Measurements from ENCODE around the gene PRKCE. TPM values are rescaled to one million over a fixed set of nuclear protein-coding genes. Genes with fewer than 3 reads are reported as not detected.

The PRKCE gene
- total RNA-seq, 1 experiment from 2014 or later: 14.8 TPM

GRCh38 chr2:46066601-46067000 is 415.1 kb downstream of the PRKCE start:
- no peak overlapping the region for H2AFZ ChIP-seq (ENCODE audit: low read depth, low read length, poor library complexity, severe bottlenecking)
- intact Hi-C loops (cut with micrococcal nuclease): no loop called here
- no peaks in the 10 kb centered on the region for H3K27me3 ChIP-seq (ENCODE audit: insufficient read depth, low read length)
- H3K4me3 ChIP-seq (replicated peaks in 1 of 2; ENCODE audit: low read depth in 1 of 2, low read length in 2 of 2): no peak overlapping the region
- ChIA-PET CTCF (no interaction called here), POLR2A (no interaction called here), RAD21 (ENCODE audit: low non-redundant PET in 1 of 2, low total read pairs in 2 of 2, uncharacterized antibody in 2 of 2, unreplicated experiment in 2 of 2) (no interaction called here)
- H3K9ac ChIP-seq (ENCODE audit: low read length): no peak overlapping the region
- no peak overlapping the region for H3K27ac ChIP-seq (ENCODE audit: low read depth, low read length)
- no peaks in the 10 kb centered on the region for H3K9me3 ChIP-seq (ENCODE audit: control insufficient read depth in 1 of 2, insufficient read depth in 1 of 2, low read depth in 1 of 2, low read length in 2 of 2)
- no peak overlapping the region for H3K4me2 ChIP-seq (ENCODE audit: low read length)
- ATAC-seq: no peak
- DNase-seq (ENCODE audit: low read depth, low spot score): no peak
- no peaks in the 10 kb centered on the region for H3K4me1 ChIP-seq (ENCODE audit: control insufficient read depth in 1 of 2, insufficient read depth in 2 of 2, low read length in 2 of 2)
- H3K79me2 ChIP-seq (ENCODE audit: insufficient read depth, low read length): no peaks in the 10 kb centered on the region
- TF ChIP-seq EGR1 (IDR thresholded peaks at IDR 0.05; ENCODE audit: low read depth) (no peak), CBX3 (IDR thresholded peaks at IDR 0.05; ENCODE audit: low read depth) (no peak), CEBPB (IDR thresholded peaks at IDR 0.05; ENCODE audit: low read depth) (no peak), JUND (IDR thresholded peaks at IDR 0.05) (no peak), EZH2phosphoT487 (IDR thresholded peaks at IDR 0.05; ENCODE audit: borderline replicate concordance) (no peak), TCF7L2 (IDR thresholded peaks at IDR 0.05; ENCODE audit: borderline replicate concordance, extremely low read depth, insufficient read depth, insufficient read length) (no peak), YY1 (IDR thresholded peaks at IDR 0.05; ENCODE audit: extremely low read depth, insufficient replicate concordance, low read depth, low read length) (no peak), EZH2 (IDR thresholded peaks at IDR 0.05) (no peak)
- BruUV-seq (replicated peaks): no TSS peak
- no peaks in the 10 kb centered on the region for H3K36me3 ChIP-seq (ENCODE audit: control insufficient read depth in 1 of 2, insufficient read depth in 2 of 2, low read length in 2 of 2)
- no peaks in the 10 kb centered on the region for H4K20me1 ChIP-seq (ENCODE audit: insufficient read depth)
- H3K9me2 ChIP-seq (ENCODE audit: insufficient read depth): no peaks in the 10 kb centered on the region

DNA sequence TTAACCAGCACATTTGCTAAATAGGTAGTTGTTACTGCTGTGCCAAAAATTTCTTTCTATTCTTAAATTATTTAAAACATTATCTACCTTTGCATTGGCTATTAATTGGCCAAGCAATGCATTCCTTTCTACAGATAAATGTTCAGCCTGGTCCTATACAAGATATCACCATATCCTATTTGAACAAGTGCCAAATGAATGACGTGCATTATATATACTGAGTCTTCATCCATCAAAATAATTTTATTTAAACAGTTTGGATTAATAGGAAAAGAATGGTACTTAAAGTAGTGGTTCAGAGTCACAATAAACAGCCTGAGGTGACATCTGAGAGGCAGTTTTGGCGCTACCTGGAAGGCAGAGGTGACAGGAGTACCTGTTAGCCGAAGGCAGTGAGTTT is 415.6 kb downstream of the PRKCE start:
- ATAC-seq: no peak
- H3K9ac ChIP-seq (ENCODE audit: low read length): no peak overlapping the region
- no peaks in the 10 kb centered on the region for H3K9me2 ChIP-seq (ENCODE audit: insufficient read depth)
- no peaks in the 10 kb centered on the region for H3K27me3 ChIP-seq (ENCODE audit: insufficient read depth, low read length)
- no peaks in the 10 kb centered on the region for H3K36me3 ChIP-seq (ENCODE audit: control insufficient read depth in 1 of 2, insufficient read depth in 2 of 2, low read length in 2 of 2)
- ChIA-PET CTCF (no interaction called here), RAD21 (ENCODE audit: low non-redundant PET in 1 of 2, low total read pairs in 2 of 2, uncharacterized antibody in 2 of 2, unreplicated experiment in 2 of 2) (no interaction called here), POLR2A (no interaction called here)
- H4K20me1 ChIP-seq (ENCODE audit: insufficient read depth): no peaks in the 10 kb centered on the region
- no peak overlapping the region for H3K4me2 ChIP-seq (ENCODE audit: low read length)
- no peaks in the 10 kb centered on the region for H3K79me2 ChIP-seq (ENCODE audit: insufficient read depth, low read length)
- BruUV-seq (replicated peaks): no TSS peak
- no peaks in the 10 kb centered on the region for H3K4me1 ChIP-seq (ENCODE audit: control insufficient read depth in 1 of 2, insufficient read depth in 2 of 2, low read length in 2 of 2)
- DNase-seq (ENCODE audit: low read depth, low spot score): no peak
- H3K4me3 ChIP-seq (replicated peaks in 1 of 2; ENCODE audit: low read depth in 1 of 2, low read length in 2 of 2): no peak overlapping the region
- intact Hi-C loops (cut with micrococcal nuclease): no loop called here
- no peak overlapping the region for H3K27ac ChIP-seq (ENCODE audit: low read depth, low read length)
- H2AFZ ChIP-seq (ENCODE audit: low read depth, low read length, poor library complexity, severe bottlenecking): no peak overlapping the region
- H3K9me3 ChIP-seq (ENCODE audit: control insufficient read depth in 1 of 2, insufficient read depth in 1 of 2, low read depth in 1 of 2, low read length in 2 of 2): no peaks in the 10 kb centered on the region
- no peak for TF ChIP-seq POLR2A (IDR thresholded peaks at IDR 0.05; ENCODE audit: borderline replicate concordance, extremely low read depth, insufficient read depth, insufficient read length)
- TF ChIP-seq, protein P1, sequence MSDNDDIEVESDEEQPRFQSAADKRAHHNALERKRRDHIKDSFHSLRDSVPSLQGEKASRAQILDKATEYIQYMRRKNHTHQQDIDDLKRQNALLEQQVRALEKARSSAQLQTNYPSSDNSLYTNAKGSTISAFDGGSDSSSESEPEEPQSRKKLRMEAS (IDR thresholded peaks at IDR 0.05): no peak
- TF ChIP-seq ZNF274 (IDR thresholded peaks at IDR 0.05; ENCODE audit: low read depth, low read length): no peak
- TF ChIP-seq POLR2AphosphoS5 (IDR thresholded peaks at IDR 0.05; ENCODE audit: low read depth, low read length): no peak
- TF ChIP-seq, protein P2, sequence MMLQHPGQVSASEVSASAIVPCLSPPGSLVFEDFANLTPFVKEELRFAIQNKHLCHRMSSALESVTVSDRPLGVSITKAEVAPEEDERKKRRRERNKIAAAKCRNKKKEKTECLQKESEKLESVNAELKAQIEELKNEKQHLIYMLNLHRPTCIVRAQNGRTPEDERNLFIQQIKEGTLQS (IDR thresholded peaks at IDR 0.05): no peak
- TF ChIP-seq RAD21 (IDR thresholded peaks at IDR 0.05; ENCODE audit: low read depth): no peak
- TF ChIP-seq EZH2phosphoT487 (IDR thresholded peaks at IDR 0.05; ENCODE audit: borderline replicate concordance): no peak
- TF ChIP-seq CEBPB (IDR thresholded peaks at IDR 0.05; ENCODE audit: low read depth): no peak
- no peak for TF ChIP-seq EGR1 (IDR thresholded peaks at IDR 0.05; ENCODE audit: low read depth)
- TF ChIP-seq TCF7L2 (IDR thresholded peaks at IDR 0.05; ENCODE audit: borderline replicate concordance, extremely low read depth, insufficient read depth, insufficient read length): no peak
- TF ChIP-seq, protein P3, sequence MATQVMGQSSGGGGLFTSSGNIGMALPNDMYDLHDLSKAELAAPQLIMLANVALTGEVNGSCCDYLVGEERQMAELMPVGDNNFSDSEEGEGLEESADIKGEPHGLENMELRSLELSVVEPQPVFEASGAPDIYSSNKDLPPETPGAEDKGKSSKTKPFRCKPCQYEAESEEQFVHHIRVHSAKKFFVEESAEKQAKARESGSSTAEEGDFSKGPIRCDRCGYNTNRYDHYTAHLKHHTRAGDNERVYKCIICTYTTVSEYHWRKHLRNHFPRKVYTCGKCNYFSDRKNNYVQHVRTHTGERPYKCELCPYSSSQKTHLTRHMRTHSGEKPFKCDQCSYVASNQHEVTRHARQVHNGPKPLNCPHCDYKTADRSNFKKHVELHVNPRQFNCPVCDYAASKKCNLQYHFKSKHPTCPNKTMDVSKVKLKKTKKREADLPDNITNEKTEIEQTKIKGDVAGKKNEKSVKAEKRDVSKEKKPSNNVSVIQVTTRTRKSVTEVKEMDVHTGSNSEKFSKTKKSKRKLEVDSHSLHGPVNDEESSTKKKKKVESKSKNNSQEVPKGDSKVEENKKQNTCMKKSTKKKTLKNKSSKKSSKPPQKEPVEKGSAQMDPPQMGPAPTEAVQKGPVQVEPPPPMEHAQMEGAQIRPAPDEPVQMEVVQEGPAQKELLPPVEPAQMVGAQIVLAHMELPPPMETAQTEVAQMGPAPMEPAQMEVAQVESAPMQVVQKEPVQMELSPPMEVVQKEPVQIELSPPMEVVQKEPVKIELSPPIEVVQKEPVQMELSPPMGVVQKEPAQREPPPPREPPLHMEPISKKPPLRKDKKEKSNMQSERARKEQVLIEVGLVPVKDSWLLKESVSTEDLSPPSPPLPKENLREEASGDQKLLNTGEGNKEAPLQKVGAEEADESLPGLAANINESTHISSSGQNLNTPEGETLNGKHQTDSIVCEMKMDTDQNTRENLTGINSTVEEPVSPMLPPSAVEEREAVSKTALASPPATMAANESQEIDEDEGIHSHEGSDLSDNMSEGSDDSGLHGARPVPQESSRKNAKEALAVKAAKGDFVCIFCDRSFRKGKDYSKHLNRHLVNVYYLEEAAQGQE (IDR thresholded peaks at IDR 0.05; ENCODE audit: low read depth): no peak
- no peak for TF ChIP-seq SIN3A (IDR thresholded peaks at IDR 0.05; ENCODE audit: low read depth)
